H1 (cell line): Measurements from ENCODE around the gene KRT81. TPM values are rescaled to one million over a fixed set of nuclear protein-coding genes. Genes with fewer than 3 reads are reported as not detected.

ENCODE experiments used
- CTCF ChIA-PET: fragments of 300-600 bp; sonication (Branson Sonifier 250); formaldehyde crosslinking; loops from one replicate; lab custom pipeline; 2021; ENCODE audit not compliant: partially characterized antibody; lab: Charles Lee
- POLR2A ChIA-PET: fragments of 300-600 bp; sonication (Branson Sonifier 250); formaldehyde crosslinking; loops from one replicate; lab custom pipeline; 2021; ENCODE audit warnings: inconsistent platforms; ENCODE audit not compliant: partially characterized antibody; lab: Charles Lee
- DNase-seq, 2 experiments: peaks; one replicate each; pipeline versions ENCODE4 v3.0.0 to v3.0.0-alpha.2; 2010 to 2022; ENCODE audit warnings: low spot score in 2 of 2, low read depth in 1 of 2, mixed read lengths in 1 of 2
- FAIRE-seq: peaks from 2 replicates; lab custom pipeline; 2011; peaks lifted over from hg19 to GRCh38; lab: Jason Lieb, UNC
- H2AFZ ChIP-seq: 2 replicates; pipeline ENCODE4 v1.8.1; 2012; ENCODE audit warnings: low read length, inconsistent platforms
- H2AK5ac ChIP-seq: 2 replicates; pipeline ENCODE4 v1.6.1; 2013; ENCODE audit warnings: low read depth, low read length
- H2BK120ac ChIP-seq: replicated peaks from 2 replicates; pipeline ENCODE3; 2013; ENCODE audit warnings: low read depth, low read length, inconsistent platforms
- H2BK12ac ChIP-seq: 2 replicates; pipeline ENCODE4 v1.6.1; 2013; ENCODE audit warnings: low read depth, low read length
- H2BK15ac ChIP-seq: 2 replicates; pipeline ENCODE4 v1.6.1; 2013; ENCODE audit warnings: low read length
- H2BK20ac ChIP-seq: 2 replicates; pipeline ENCODE4 v1.6.1; 2013; ENCODE audit warnings: low read length
- H2BK5ac ChIP-seq: 2 replicates; pipeline ENCODE4 v1.6.1; 2013; ENCODE audit warnings: low read depth, low read length
- H3K14ac ChIP-seq: 2 replicates; pipeline ENCODE4 v1.6.1; 2013; ENCODE audit warnings: inconsistent platforms; ENCODE audit not compliant: insufficient read length
- H3K18ac ChIP-seq: 2 replicates; pipeline ENCODE4 v1.6.1; 2013; ENCODE audit warnings: low read length; ENCODE audit errors: extremely low read depth
- H3K23ac ChIP-seq: 2 replicates; pipeline ENCODE4 v1.6.1; 2013; ENCODE audit warnings: inconsistent platforms; ENCODE audit not compliant: insufficient read length
- H3K23me2 ChIP-seq: 2 replicates; pipeline ENCODE4 v1.6.1; 2013; ENCODE audit warnings: low read depth, low read length
- H3K27ac ChIP-seq: 2 replicates; pipeline ENCODE4 v1.6.1; 2011; ENCODE audit warnings: low read depth, low read length, inconsistent platforms
- H3K27me3 ChIP-seq, 4 experiments: replicated peaks in 1 of 4; 1 replicate in 1 of 4; 2 replicates in 3 of 4; pipeline versions ENCODE4 v1.6.1 to v1.8.1; 2011 to 2013; ENCODE audit warnings: low read length in 3 of 4, mild to moderate bottlenecking in 3 of 4, inconsistent platforms in 2 of 4, mixed read lengths in 2 of 4, moderate library complexity in 1 of 4; ENCODE audit not compliant: control insufficient read depth in 3 of 4, insufficient read depth in 3 of 4; ENCODE audit errors: extremely low read depth in 1 of 4
- H3K36me3 ChIP-seq, 4 experiments: 2 replicates each; pipeline versions ENCODE4 v1.6.1 to v1.8.1; 2011 to 2013; ENCODE audit warnings: mild to moderate bottlenecking in 4 of 4, low read length in 3 of 4, moderate library complexity in 2 of 4, control low read depth in 1 of 4, inconsistent platforms in 1 of 4; ENCODE audit not compliant: insufficient read depth in 4 of 4, control insufficient read depth in 2 of 4
- H3K4ac ChIP-seq: replicated peaks from 2 replicates; pipeline ENCODE3; 2013; ENCODE audit warnings: low read length, low read depth, mixed read lengths, inconsistent platforms; ENCODE audit not compliant: insufficient read length
- H3K4me1 ChIP-seq, 4 experiments: replicated peaks in 1 of 4; 1 replicate in 1 of 4; 2 replicates in 3 of 4; pipeline versions ENCODE4 v1.6.1 to v1.8.1; 2011 to 2013; ENCODE audit warnings: low read length in 3 of 4, inconsistent platforms in 2 of 4, mixed read lengths in 1 of 4; ENCODE audit not compliant: insufficient read depth in 4 of 4, control insufficient read depth in 3 of 4
- H3K4me2 ChIP-seq, 2 experiments: 2 replicates each; pipeline versions ENCODE4 v1.6.1 to v1.8.1; 2011 to 2013; ENCODE audit warnings: low read depth in 2 of 2, low read length in 2 of 2, control low read depth in 1 of 2, inconsistent platforms in 1 of 2, mild to moderate bottlenecking in 1 of 2; ENCODE audit not compliant: insufficient read depth in 1 of 2
- H3K4me3 ChIP-seq, 4 experiments: fragments of 200-600, 300-600 bp in 1 of 4; sonication (generic), shearing (Covaris generic), sonication (Bioruptor Twin) in 1 of 4; 2 replicates each; pipeline versions ENCODE4 v1.5.1 to v1.8.1; 2011 to 2016; ENCODE audit warnings: low read length in 4 of 4, low read depth in 3 of 4, control low read depth in 2 of 4, inconsistent platforms in 2 of 4, mild to moderate bottlenecking in 2 of 4, mixed read lengths in 1 of 4, moderate library complexity in 1 of 4; ENCODE audit not compliant: insufficient read depth in 2 of 4; ENCODE audit errors: extremely low read depth in 1 of 4
- H3K56ac ChIP-seq: replicated peaks from 2 replicates; pipeline ENCODE3; 2013; ENCODE audit warnings: low read depth, mild to moderate bottlenecking, mixed read lengths, low read length, inconsistent platforms; ENCODE audit not compliant: insufficient read length
- H3K79me1 ChIP-seq: 2 replicates; pipeline ENCODE4 v1.6.1; 2013; ENCODE audit warnings: low read depth, low read length, control low read depth
- H3K79me2 ChIP-seq, 2 experiments: 2 replicates each; pipeline versions ENCODE4 v1.6.1 to v1.8.1; 2012 to 2013; ENCODE audit warnings: low read length in 2 of 2, mild to moderate bottlenecking in 2 of 2, inconsistent platforms in 1 of 2; ENCODE audit not compliant: insufficient read depth in 2 of 2, control insufficient read depth in 1 of 2
- H3K9ac ChIP-seq, 4 experiments: replicated peaks in 1 of 4; 1 replicate in 1 of 4; 2 replicates in 3 of 4; pipeline versions ENCODE4 v1.6.1 to v1.8.1; 2011 to 2013; ENCODE audit warnings: low read depth in 3 of 4, low read length in 3 of 4, control low read depth in 2 of 4, mild to moderate bottlenecking in 2 of 4, moderate library complexity in 2 of 4, inconsistent platforms in 1 of 4; ENCODE audit errors: extremely low read depth in 1 of 4
- H3K9me3 ChIP-seq, 2 experiments: 2 replicates each; pipeline versions ENCODE4 v1.6.1 to v1.8.1; 2012 to 2013; ENCODE audit warnings: mild to moderate bottlenecking in 2 of 2, moderate library complexity in 2 of 2, control low read depth in 1 of 2, inconsistent platforms in 1 of 2, low read depth in 1 of 2, low read length in 1 of 2, mixed read lengths in 1 of 2; ENCODE audit not compliant: insufficient read depth in 2 of 2
- H4K20me1 ChIP-seq, 2 experiments: replicated peaks in 1 of 2; 2 replicates each; pipeline versions ENCODE3 to v1.8.1; 2011 to 2013; ENCODE audit warnings: inconsistent platforms in 2 of 2, low read length in 2 of 2, mild to moderate bottlenecking in 1 of 2; ENCODE audit not compliant: insufficient read depth in 2 of 2, control insufficient read depth in 1 of 2
- H4K5ac ChIP-seq: 2 replicates; pipeline ENCODE4 v1.6.1; 2013; ENCODE audit warnings: low read length, low read depth, mixed read lengths, inconsistent platforms; ENCODE audit not compliant: insufficient read length
- H4K8ac ChIP-seq: 2 replicates; pipeline ENCODE4 v1.8.0; 2013; ENCODE audit warnings: mild to moderate bottlenecking, moderate library complexity, low read length, inconsistent platforms; ENCODE audit not compliant: insufficient read depth; ENCODE audit errors: extremely low read depth
- H4K91ac ChIP-seq: replicated peaks from 2 replicates; pipeline ENCODE3; 2013; ENCODE audit warnings: low read length, mixed read lengths, inconsistent platforms; ENCODE audit not compliant: insufficient read length
- WGBS, 2 experiments: shearing (Covaris generic) in 1 of 2; methylation state at CpG; one replicate each; pipeline versions ENCODE4 v1.1.6 to v1.1.7; 2013 to 2015; ENCODE audit warnings: low lambda C conversion rate in 2 of 2, mixed read lengths in 2 of 2, inconsistent platforms in 1 of 2, low coverage in 1 of 2, missing lambda C conversion rate in 1 of 2; ENCODE audit not compliant: insufficient replicate concordance in 2 of 2, insufficient coverage in 1 of 2, insufficient read length in 1 of 2; ENCODE audit errors: extremely low coverage in 1 of 2, missing lambda C conversion rate in 1 of 2; 5-methylcytosine and 5-hydroxymethylcytosine counted together
- polyA plus RNA-seq, 7 experiments: library from polyadenylated mRNA; depleted of rRNA in 3 of 7; stranded (reverse) in 5 of 7; unstranded in 2 of 7; fragments of >200 nt in 5 of 7; fragments of 200-250 nt in 2 of 7; gene quantifications; 1 replicate in 5 of 7; 2 replicates in 1 of 7; 4 replicates in 1 of 7; pipeline versions ENCODE4 v1.2.1 to v1.2.3, GENCODE V29; 2011 to 2013; ENCODE audit warnings: missing spikeins in 2 of 7, mixed read lengths in 2 of 7
- total RNA-seq: library from RNA; stranded (reverse); fragmentation: NEBNext Ultra II Directional; extraction: Animal tissue kit (Norgen Biotek cat#: 25700); gene quantifications from 2 replicates; pipeline ENCODE4 v1.2.1, GENCODE V29; 2021

KRT81 gene
- total and polyA plus RNA-seq, 2 of the 8 experiments (the other 6 are each of a cell fraction or from before 2014, with no cell fraction given), result not detected

DNA sequence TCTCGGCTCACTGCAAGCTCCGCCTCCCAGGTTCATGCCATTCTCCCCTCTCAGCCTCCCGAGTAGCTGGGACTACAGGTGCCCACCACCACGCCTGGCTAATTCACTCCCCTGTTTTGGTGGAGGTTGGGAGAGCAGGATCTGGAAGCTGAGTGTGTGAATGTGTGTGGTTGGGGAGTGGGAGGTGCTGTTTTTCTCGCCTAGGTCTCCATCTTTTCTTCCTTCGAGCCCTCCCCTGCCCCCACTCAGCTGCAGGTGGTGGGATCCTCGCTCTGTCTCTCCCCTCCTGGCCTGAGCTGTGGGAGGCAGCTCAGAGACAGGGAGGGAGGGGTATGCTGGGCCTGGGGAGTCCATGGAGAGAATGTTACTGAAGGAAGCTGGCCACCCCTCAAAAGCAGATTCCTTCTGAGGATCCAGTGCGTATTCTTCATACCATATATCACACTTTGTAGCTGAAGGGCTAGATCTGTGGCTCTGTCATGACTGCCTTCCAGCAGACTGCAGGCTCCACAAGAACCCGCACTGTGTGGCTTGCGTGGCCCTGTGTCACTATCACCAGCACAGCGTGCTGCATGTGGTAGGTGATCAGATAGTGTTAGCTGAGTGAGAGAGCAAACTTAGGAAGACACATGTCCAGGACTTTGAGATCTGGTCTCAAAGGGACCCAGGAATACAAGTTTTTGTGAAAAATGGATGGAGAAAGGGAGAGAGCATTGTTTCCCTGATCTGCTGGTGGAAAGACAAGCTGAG lies 27.1 kb upstream of the KRT81 start:
- ChIA-PET POLR2A (interaction anchor here (1.0 kb wide), 1 partner anchor 10 kb away, joined by 3 read pairs; no protein-coding TSS in a partner anchor), CTCF (interaction anchor here (0.6 to 19.8 kb wide), 31 partner anchors 8 to 561 kb away, joined by 3 to 353 read pairs (median 6); partner anchors contain the start of genes KRT7, KRT80 and KRT84)
- Histone ChIP-seq H4K20me1 (no peaks in the 10 kb centered on the region), H3K79me2 (no peaks in the 10 kb centered on the region), H2BK20ac (no peak overlapping the region), H2BK5ac (no peak overlapping the region), H3K4me1 (no peaks in the 10 kb centered on the region), H3K27ac (no peak overlapping the region), H3K23ac (no peak overlapping the region), H3K27me3 (no peaks in the 10 kb centered on the region; a peak in 1 of 7 replicates), H2BK12ac (no peak overlapping the region), H3K36me3 (no peaks in the 10 kb centered on the region), H3K4me2 (no peak overlapping the region), H3K18ac (no peak overlapping the region), H3K23me2 (peaks cover 1% of the 10 kb centered on the region; the same call in 1 of the 2 replicates), H2BK120ac (no peak overlapping the region), H4K5ac (no peak overlapping the region), H3K4ac (no peak overlapping the region), H3K79me1 (no peaks in the 10 kb centered on the region), H3K9me3 (no peaks in the 10 kb centered on the region; a peak in 1 of 4 replicates), H2AK5ac (no peak overlapping the region), H3K14ac (no peak overlapping the region), H3K9ac (no peak overlapping the region), H2AFZ (no peak overlapping the region), H3K4me3 (no peak overlapping the region), H2BK15ac (no peak overlapping the region), H3K56ac (no peak overlapping the region), H4K91ac (peak overlapping the region; percentile 9), H4K8ac (no peak overlapping the region)
- FAIRE-seq, result no peak
- WGBS, 2 experiments, result 82% methylated on average over 11 of the region's 11 CpGs; no CpG with 5 or more reads in 1 of the 2 experiments
- no peak for DNase-seq
